Panc1 (cell line): Measurements from ENCODE around the gene EXPH5. TPM values are rescaled to one million over a fixed set of nuclear protein-coding genes. Genes with fewer than 3 reads are reported as not detected.
A peak's percentile ranks its signal among the peaks of the same experiment; 100 is the strongest.
"Not testable (repeated sequence)": the region's sequence is repeated elsewhere in the genome, so short reads cannot be mapped to it uniquely, and the experiment has no call there.

Source experiments
- ATAC-seq: fragments of 200-7000 bp; cut with Tn5 transposase; 2 replicates; pipeline ENCODE4 v1.9.1; 2020; ENCODE audit warnings: mild to moderate bottlenecking, moderate library complexity
- BruUV-seq: library from RNA; stranded (reverse); fragments of 400-500 nt; replicated peaks from 2 replicates; lab custom pipeline; 2021; lab: Mats Ljungman, UMichigan
- CTCF ChIA-PET: fragments of 300-600 bp; sonication (Branson Sonifier 250); formaldehyde crosslinking; loops from one replicate; lab custom pipeline; 2022; ENCODE audit warnings: antibody characterized with exemption; lab: Charles Lee
- POLR2A ChIA-PET: fragments of 300-600 bp; sonication (Branson Sonifier 250); formaldehyde crosslinking; loops from one replicate; lab custom pipeline; 2022; ENCODE audit warnings: antibody characterized with exemption; lab: Charles Lee
- DNase-seq: peaks from one replicate; pipeline ENCODE4 v3.0.0-alpha.2; 2010; ENCODE audit warnings: low read depth, low spot score
- H3K27ac ChIP-seq: 2 replicates; pipeline ENCODE4 v1.5.1; 2011; ENCODE audit warnings: mild to moderate bottlenecking, low read length, inconsistent platforms
- H3K27me3 ChIP-seq: fragments of 200-500 bp; sonication (Bioruptor generic); 2 replicates; pipeline ENCODE4 v1.6.0; 2014; ENCODE audit warnings: low read length, inconsistent platforms; ENCODE audit not compliant: control insufficient read depth, insufficient read depth
- H3K36me3 ChIP-seq: fragments of 200-500 bp; sonication (Bioruptor generic); 2 replicates; pipeline ENCODE4 v1.5.1; 2014; ENCODE audit warnings: inconsistent platforms, mild to moderate bottlenecking, low read length, moderate library complexity; ENCODE audit not compliant: control insufficient read depth, insufficient read depth
- H3K4me1 ChIP-seq: 2 replicates; pipeline ENCODE4 v1.5.1; 2011; ENCODE audit warnings: inconsistent platforms, mild to moderate bottlenecking, low read length, moderate library complexity; ENCODE audit not compliant: control insufficient read depth, insufficient read depth
- H3K4me3 ChIP-seq, 2 experiments: 2 replicates each; pipeline ENCODE4 v1.5.1; 2011 to 2012; ENCODE audit warnings: low read depth in 2 of 2, low read length in 2 of 2, mild to moderate bottlenecking in 2 of 2, inconsistent platforms in 1 of 2, moderate library complexity in 1 of 2
- H3K9me3 ChIP-seq: fragments of 200-500 bp; sonication (Bioruptor generic); 2 replicates; pipeline ENCODE4 v1.5.1; 2014; ENCODE audit warnings: low read depth, mild to moderate bottlenecking, inconsistent platforms, low read length, moderate library complexity; ENCODE audit not compliant: control insufficient read depth, insufficient read depth
- POLR2AphosphoS5 ChIP-seq: IDR thresholded peaks from 2 replicates; pipeline ENCODE4 v1.6.1; 2012; ENCODE audit warnings: mild to moderate bottlenecking, low read depth, low read length, moderate library complexity
- REST ChIP-seq, 2 experiments: IDR thresholded peaks; 2 replicates each; pipeline ENCODE4 v1.6.1; 2011 to 2012; ENCODE audit warnings: low read depth in 2 of 2, control low read depth in 1 of 2, low read length in 1 of 2, mild to moderate bottlenecking in 1 of 2, moderate library complexity in 1 of 2; ENCODE audit not compliant: insufficient read depth in 1 of 2
- SIN3A ChIP-seq: IDR thresholded peaks from 2 replicates; pipeline ENCODE4 v1.6.1; 2012; ENCODE audit warnings: low read depth, mild to moderate bottlenecking, low read length, moderate library complexity, borderline replicate concordance; ENCODE audit not compliant: insufficient read depth
- TCF7L2 ChIP-seq: IDR thresholded peaks from 2 replicates; pipeline ENCODE4 v1.6.1; 2011; ENCODE audit warnings: mild to moderate bottlenecking, low read depth, low read length, inconsistent platforms
- in situ Hi-C: cut with HindIII; loops from 2 replicates; pipeline ENCODE4 v1.10.0; 2016; ENCODE audit warnings: low sequenced_read_pairs, low pct_unique_long_range_greater_than_20kb
- intact Hi-C: fragments of 100-400 bp; cut with micrococcal nuclease; formaldehyde crosslinking; loops from one replicate; pipeline ENCODE4 v1.10.0; 2022; ENCODE audit not compliant: unreplicated experiment
- total RNA-seq: library from RNA; stranded (reverse); gene quantifications from one replicate; pipeline ENCODE4 v1.2.1, GENCODE V29; 2021; ENCODE audit not compliant: unreplicated experiment
- TF ChIP-seq, protein P1 (sequence below): fragments of 450-650 bp; IDR thresholded peaks from 2 replicates; pipeline ENCODE4 v1.5.1; 2017; ENCODE audit warnings: mild to moderate bottlenecking

Gene EXPH5
- total RNA-seq, 1 experiment from 2014 or later, result 0.85 TPM

DNA sequence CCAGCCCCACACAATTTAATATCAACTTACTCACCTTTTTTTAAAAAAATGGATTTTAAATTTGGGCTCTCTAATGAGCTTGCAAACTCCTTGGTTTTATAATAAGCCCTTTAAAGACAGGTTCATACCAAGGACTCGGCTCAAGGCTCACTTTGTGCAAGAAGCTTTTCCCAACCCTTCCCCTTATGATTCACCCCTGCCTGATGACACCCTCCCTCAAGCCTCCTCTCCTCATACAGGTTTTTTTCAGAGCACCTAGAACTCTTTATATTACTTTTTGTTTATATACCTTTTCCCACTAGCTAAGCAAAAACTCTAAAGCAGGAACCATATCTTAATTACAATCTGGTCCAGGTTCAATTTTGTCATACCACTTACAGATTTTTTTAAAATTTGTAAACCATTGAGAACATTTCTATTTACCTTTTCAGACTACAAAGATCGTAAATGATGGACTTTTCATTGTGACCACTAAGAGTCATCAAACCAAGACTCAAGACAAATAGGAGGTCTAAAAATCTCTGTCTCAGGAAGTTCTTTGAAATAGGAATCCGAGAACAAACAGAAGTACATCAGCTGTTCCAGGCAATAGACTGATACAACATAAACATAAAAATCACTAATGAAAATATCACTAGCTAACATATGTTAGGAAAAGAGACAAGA lies 13.1 kb upstream of the EXPH5 start:
- Histone ChIP-seq H3K9me3 (no peaks in the 10 kb centered on the region), H3K27ac (no peak overlapping the region), H3K27me3 (no peaks in the 10 kb centered on the region), H3K4me3 (no peak overlapping the region), H3K4me1 (peaks cover 3% of the 10 kb centered on the region; the same call in 1 of the 2 replicates), H3K36me3 (no peaks in the 10 kb centered on the region)
- BruUV-seq, result no TSS peak
- in situ Hi-C loops, result no loop called here
- TF ChIP-seq, protein P1, sequence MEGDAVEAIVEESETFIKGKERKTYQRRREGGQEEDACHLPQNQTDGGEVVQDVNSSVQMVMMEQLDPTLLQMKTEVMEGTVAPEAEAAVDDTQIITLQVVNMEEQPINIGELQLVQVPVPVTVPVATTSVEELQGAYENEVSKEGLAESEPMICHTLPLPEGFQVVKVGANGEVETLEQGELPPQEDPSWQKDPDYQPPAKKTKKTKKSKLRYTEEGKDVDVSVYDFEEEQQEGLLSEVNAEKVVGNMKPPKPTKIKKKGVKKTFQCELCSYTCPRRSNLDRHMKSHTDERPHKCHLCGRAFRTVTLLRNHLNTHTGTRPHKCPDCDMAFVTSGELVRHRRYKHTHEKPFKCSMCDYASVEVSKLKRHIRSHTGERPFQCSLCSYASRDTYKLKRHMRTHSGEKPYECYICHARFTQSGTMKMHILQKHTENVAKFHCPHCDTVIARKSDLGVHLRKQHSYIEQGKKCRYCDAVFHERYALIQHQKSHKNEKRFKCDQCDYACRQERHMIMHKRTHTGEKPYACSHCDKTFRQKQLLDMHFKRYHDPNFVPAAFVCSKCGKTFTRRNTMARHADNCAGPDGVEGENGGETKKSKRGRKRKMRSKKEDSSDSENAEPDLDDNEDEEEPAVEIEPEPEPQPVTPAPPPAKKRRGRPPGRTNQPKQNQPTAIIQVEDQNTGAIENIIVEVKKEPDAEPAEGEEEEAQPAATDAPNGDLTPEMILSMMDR, result no peak
- TF ChIP-seq POLR2AphosphoS5 (no peak), REST (IDR thresholded peaks at IDR 0.05; ENCODE audit: insufficient read depth in 1 of 2, low read depth in 2 of 2, low read length in 1 of 2) (no peak), TCF7L2 (no peak), SIN3A (no peak)
- intact Hi-C loops, result no loop called here
- CTCF ChIA-PET, result no interaction called here
- POLR2A ChIA-PET, result no interaction called here
- DNase-seq (no peak), ATAC-seq (no peak)

- in situ Hi-C loops (no loop called here), intact Hi-C loops (no loop called here)
- no peak for ATAC-seq
- Histone ChIP-seq H3K36me3 (no peaks in the 10 kb centered on the region), H3K4me1 (peaks cover 3% of the 10 kb centered on the region; the same call in 1 of the 2 replicates), H3K27ac (no peak overlapping the region), H3K4me3 (no peak overlapping the region), H3K9me3 (no peaks in the 10 kb centered on the region), H3K27me3 (peaks cover 2% of the 10 kb centered on the region)
- POLR2A ChIA-PET, result no interaction called here
- DNase-seq, result no peak
- TF ChIP-seq SIN3A (no peak), TCF7L2 (no peak), POLR2AphosphoS5 (no peak)
- TF ChIP-seq, protein P1, result no peak
- BruUV-seq, result no TSS peak
- CTCF ChIA-PET, result no interaction called here
Observed at GRCh38 chr11:108606070-108606469, 12.5 kb upstream of the EXPH5 start.

- not testable (repeated sequence) for BruUV-seq
Observed at GRCh38 chr11:108602818-108603217, 9.2 kb upstream of the EXPH5 start.

More at GRCh38 chr11:108602818-108603217, 9.2 kb upstream of the EXPH5 start:
- intact Hi-C loops, DNase-seq, H3K9me3 ChIP-seq, CTCF ChIA-PET, H3K27ac ChIP-seq, H3K36me3 ChIP-seq, H3K4me1 ChIP-seq, in situ Hi-C loops, H3K4me3 ChIP-seq: not testable (repeated sequence)
- POLR2A ChIA-PET, result interaction anchor here (0.6 kb wide), 1 partner anchor 102 kb away, joined by 5 read pairs; no protein-coding TSS in a partner anchor
- H3K27me3 ChIP-seq, result peaks cover 14% of the 10 kb centered on the region
- ATAC-seq, result 0 out of 2 replicates have a peak, but pooled peaks have one; percentile 24
